Right ventricle myocardium superior (tissue), 1 donor: Measurements from ENCODE around the gene MRPL38. TPM values are rescaled to one million over a fixed set of nuclear protein-coding genes. Genes with fewer than 3 reads are reported as not detected.

Source experiments
- ATAC-seq: fragments of 200-7000 bp; cut with Tn5 transposase; one replicate; pipeline ENCODE4 v1.9.1; 2020; ENCODE audit warnings: mild to moderate bottlenecking; ENCODE audit not compliant: poor library complexity
- DNase-seq: peaks from one replicate; pipeline ENCODE4 v3.0.0-alpha.2; 2020
- intact Hi-C: fragments of 100-400 bp; cut with DNase I; formaldehyde crosslinking; loops from one replicate; pipeline ENCODE4 v1.11.2; 2022
- total RNA-seq: library from RNA; stranded (reverse); fragmentation: NEBNext Ultra II Directional; extraction: Animal tissue kit (Norgen Biotek cat#: 25700); gene quantifications from one replicate; pipeline ENCODE4 v1.2.1, GENCODE V29; 2021
- donor health status: DM: no; HTN: yes; CAD: no; lungs with severe emphysema.

MRPL38 gene
- total RNA-seq, 1 donor from 2014 or later, result 113 TPM

GRCh38 chr17:75900691-75901533 is 3.8 kb downstream of the MRPL38 start:
- ATAC-seq, result no peak
- no peak for DNase-seq
- intact Hi-C loops, result no loop called here

GRCh38 chr17:75899767-75900468 is 4.8 kb downstream of the MRPL38 start:
- ATAC-seq (no peak), DNase-seq (no peak)
- intact Hi-C loops, result loop anchor here (10.0 kb wide), 1 partner anchor 125 kb away; a partner anchor contains a TSS

GRCh38 chr17:75899353-75899752 is 5.3 kb downstream of the MRPL38 start:
- no peak for ATAC-seq
- no peak for DNase-seq
- intact Hi-C loops, result loop anchor here (10.0 kb wide), 1 partner anchor 125 kb away; a partner anchor contains a TSS

- intact Hi-C loops, result loop anchor here (10.0 kb wide), 1 partner anchor 124 kb away; a partner anchor contains a TSS
- DNase-seq (no peak), ATAC-seq (no peak)
These were observed 5.9 kb downstream of the MRPL38 start for GRCh38 chr17:75898791-75899190.

GRCh38 chr17:75898065-75898464 is 6.6 kb downstream of the MRPL38 start:
- ATAC-seq (no peak), DNase-seq (no peak)
- intact Hi-C loops, result loop anchor here (10.0 kb wide), 1 partner anchor 123 kb away; a partner anchor contains a TSS

- DNase-seq (no peak), ATAC-seq (no peak)
- intact Hi-C loops, result loop anchor here (10.0 kb wide), 1 partner anchor 123 kb away; a partner anchor contains a TSS
These were observed 7.3 kb downstream of the MRPL38 start for GRCh38 chr17:75897160-75898019.

GRCh38 chr17:75896415-75897159 is 8.1 kb downstream of the MRPL38 start, which contains the start of gene TRIM65:
TRIM65 (minus strand) TSS chr17:75896951; CDS start chr17:75896937, 14 bp downstream.
- ATAC-seq, result peak; percentile 88
- peak; percentile 92 for DNase-seq
- intact Hi-C loops, result loop anchor here (10.0 kb wide), 1 partner anchor 122 kb away; a partner anchor contains a TSS

GRCh38 chr17:75895370-75896155 is 9.1 kb downstream of the MRPL38 start:
- DNase-seq (no peak), ATAC-seq (no peak)
- intact Hi-C loops, result loop anchor here (10.0 kb wide), 1 partner anchor 121 kb away; a partner anchor contains a TSS

GRCh38 chr17:75894049-75894733 is 10.5 kb downstream of the MRPL38 start:
- intact Hi-C loops, result loop anchor here (10.0 kb wide), 1 partner anchor 119 kb away; a partner anchor contains a TSS
- ATAC-seq (no peak), DNase-seq (no peak)

- intact Hi-C loops, result loop anchor here (10.0 kb wide), 1 partner anchor 119 kb away; a partner anchor contains a TSS
- DNase-seq, result no peak
- ATAC-seq, result no peak
These were observed 11.2 kb downstream of the MRPL38 start for GRCh38 chr17:75893305-75894048.

- DNase-seq (no peak), ATAC-seq (no peak)
- intact Hi-C loops, result loop anchor here (10.0 kb wide), 1 partner anchor 118 kb away; a partner anchor contains a TSS
These were observed 12.0 kb downstream of the MRPL38 start for GRCh38 chr17:75892556-75893224.

GRCh38 chr17:75891605-75892555 is 12.8 kb downstream of the MRPL38 start:
- intact Hi-C loops, result loop anchor here (10.0 kb wide), 1 partner anchor 117 kb away; a partner anchor contains a TSS
- no peak for DNase-seq
- no peak for ATAC-seq

GRCh38 chr17:75891022-75891604 is 13.6 kb downstream of the MRPL38 start:
- no peak for ATAC-seq
- DNase-seq, result no peak
- intact Hi-C loops, result loop anchor here (10.0 kb wide), 1 partner anchor 116 kb away; a partner anchor contains a TSS

GRCh38 chr17:75889454-75889853 is 15.2 kb downstream of the MRPL38 start:
- intact Hi-C loops, result no loop called here
- no peak for ATAC-seq
- DNase-seq, result no peak
